GM10248 (cell line): ENCODE results near the gene TMEM42.

Experiments
- CTCF ChIA-PET: fragments of 300-600 bp; sonication (Branson Sonifier 250); formaldehyde crosslinking; extraction: SDS; loops from one replicate; lab custom pipeline; 2021; ENCODE audit warnings: antibody characterized with exemption; lab: Yijun Ruan, JAX
- POLR2A ChIA-PET: fragments of 350-650 bp; sonication (Branson Sonifier 250); formaldehyde crosslinking; extraction: SDS; loops from one replicate; lab custom pipeline; 2020; ENCODE audit warnings: antibody characterized with exemption; lab: Yijun Ruan, JAX
- DNase-seq: peaks from one replicate; pipeline ENCODE4 v3.0.0; 2012; ENCODE audit errors: extremely low spot score
- TF ChIP-seq, protein P1 (sequence below): IDR thresholded peaks from 2 replicates; pipeline ENCODE4 v1.5.1; 2012; ENCODE audit warnings: mild to moderate bottlenecking, low read depth; ENCODE audit errors: extremely low read depth, missing control alignments, control extremely low read depth

Gene TMEM42

DNA sequence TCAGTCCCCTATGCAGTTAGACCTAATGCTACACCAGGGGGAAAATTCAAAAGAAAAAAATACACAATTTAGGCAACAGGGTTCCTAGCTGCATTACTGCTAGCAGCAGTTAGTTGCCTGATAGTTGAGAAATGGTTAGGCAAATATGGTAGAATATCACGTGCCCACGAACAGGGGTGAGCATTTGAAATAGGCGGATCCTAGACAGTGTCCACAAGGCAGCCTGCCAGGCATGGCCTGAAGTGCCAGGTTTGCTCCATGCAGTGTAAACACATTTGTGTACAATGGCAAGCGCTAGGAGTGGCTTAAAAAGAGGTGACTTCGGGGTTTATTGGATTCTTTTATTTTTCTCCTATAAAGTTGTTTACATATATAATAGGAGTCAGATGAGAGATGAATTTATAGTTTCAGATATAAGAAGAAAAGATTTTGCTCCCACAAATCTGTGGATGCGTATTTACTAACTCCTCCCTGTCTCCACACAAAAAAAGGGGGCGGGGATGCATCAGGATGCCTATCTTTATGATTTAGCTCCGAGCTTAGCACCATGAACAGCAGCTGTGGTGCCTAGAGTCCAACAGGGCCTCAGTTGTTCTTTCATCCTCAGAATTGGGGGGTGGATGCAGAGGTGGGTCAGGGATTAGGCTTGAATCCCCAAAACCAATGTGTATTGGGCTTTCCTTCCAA, 8.8 kb downstream of the TMEM42 start:
- CTCF ChIA-PET, result no interaction called here
- no peak for DNase-seq
- POLR2A ChIA-PET, result no interaction called here

GRCh38 chr3:44874308-44874707, 12.6 kb downstream of the TMEM42 start, which contains the start of gene TGM4:
Gene TGM4 (plus strand): TSS chr3:44874608. CDS start chr3:44874679, 71 bp downstream.
- TF ChIP-seq, protein P1, sequence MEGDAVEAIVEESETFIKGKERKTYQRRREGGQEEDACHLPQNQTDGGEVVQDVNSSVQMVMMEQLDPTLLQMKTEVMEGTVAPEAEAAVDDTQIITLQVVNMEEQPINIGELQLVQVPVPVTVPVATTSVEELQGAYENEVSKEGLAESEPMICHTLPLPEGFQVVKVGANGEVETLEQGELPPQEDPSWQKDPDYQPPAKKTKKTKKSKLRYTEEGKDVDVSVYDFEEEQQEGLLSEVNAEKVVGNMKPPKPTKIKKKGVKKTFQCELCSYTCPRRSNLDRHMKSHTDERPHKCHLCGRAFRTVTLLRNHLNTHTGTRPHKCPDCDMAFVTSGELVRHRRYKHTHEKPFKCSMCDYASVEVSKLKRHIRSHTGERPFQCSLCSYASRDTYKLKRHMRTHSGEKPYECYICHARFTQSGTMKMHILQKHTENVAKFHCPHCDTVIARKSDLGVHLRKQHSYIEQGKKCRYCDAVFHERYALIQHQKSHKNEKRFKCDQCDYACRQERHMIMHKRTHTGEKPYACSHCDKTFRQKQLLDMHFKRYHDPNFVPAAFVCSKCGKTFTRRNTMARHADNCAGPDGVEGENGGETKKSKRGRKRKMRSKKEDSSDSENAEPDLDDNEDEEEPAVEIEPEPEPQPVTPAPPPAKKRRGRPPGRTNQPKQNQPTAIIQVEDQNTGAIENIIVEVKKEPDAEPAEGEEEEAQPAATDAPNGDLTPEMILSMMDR, result no peak
- ChIA-PET POLR2A (no interaction called here), CTCF (no interaction called here)
- no peak for DNase-seq

More for the DNA sequence above, 8.8 kb downstream of the TMEM42 start:
- TF ChIP-seq, protein P1, result no peak

- TF ChIP-seq, protein P1, result no peak
- ChIA-PET POLR2A (no interaction called here), CTCF (no interaction called here)
- no peak for DNase-seq
Measured at GRCh38 chr3:44875596-44875995, 13.9 kb downstream of the TMEM42 start.

- no peak for DNase-seq
- TF ChIP-seq, protein P1, result no peak
- ChIA-PET CTCF (interaction anchor here (1.3 to 1.6 kb wide), 2 partner anchors 37 to 54 kb away, joined by 3 to 5 read pairs; no protein-coding TSS in a partner anchor), POLR2A (no interaction called here)
Measured at GRCh38 chr3:44877333-44877732, 15.6 kb downstream of the TMEM42 start.

GRCh38 chr3:44880284-44880683, 18.6 kb downstream of the TMEM42 start:
- POLR2A ChIA-PET, result no interaction called here
- CTCF ChIA-PET, result no interaction called here
- DNase-seq, result no peak
- TF ChIP-seq, protein P1, result no peak

- DNase-seq, result no peak
- ChIA-PET CTCF (interaction anchor here (1.1 to 2.1 kb wide), 2 partner anchors 31 kb away, joined by 3 to 5 read pairs; no protein-coding TSS in a partner anchor), POLR2A (no interaction called here)
- TF ChIP-seq, protein P1, result no peak
Measured at GRCh38 chr3:44883213-44883955, 21.7 kb downstream of the TMEM42 start.
